ENCODE results near the gene AFTPH.
A peak's percentile ranks its signal among the peaks of the same experiment; 100 is the strongest.

Gene AFTPH

DNA sequence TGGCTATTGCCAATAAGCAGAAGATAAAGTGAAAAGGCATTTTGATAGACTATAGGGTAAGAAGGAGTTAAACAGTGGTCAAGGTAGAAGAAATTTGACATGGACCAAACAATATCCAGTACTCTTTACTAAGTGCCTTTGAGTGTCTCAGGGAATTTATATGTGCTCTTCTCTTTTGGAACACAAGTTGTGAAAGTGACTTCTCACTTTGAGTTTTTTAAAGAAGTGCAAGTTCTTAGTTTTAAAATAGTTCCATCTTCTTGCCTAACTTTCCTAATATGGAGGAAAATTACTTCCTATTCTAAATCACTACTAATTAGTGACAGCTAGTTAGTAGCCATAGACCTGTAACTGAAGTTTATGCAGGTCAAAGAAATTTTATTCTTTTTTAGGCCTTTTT, 63.4 kb downstream of the AFTPH start:
- DNase-seq (ENCODE audit: low read depth in 2 of 2), result no peak

GRCh38 chr2:64591188-64591587, 67.1 kb downstream of the AFTPH start:
- no peak for DNase-seq (ENCODE audit: low read depth in 2 of 2)

DNA sequence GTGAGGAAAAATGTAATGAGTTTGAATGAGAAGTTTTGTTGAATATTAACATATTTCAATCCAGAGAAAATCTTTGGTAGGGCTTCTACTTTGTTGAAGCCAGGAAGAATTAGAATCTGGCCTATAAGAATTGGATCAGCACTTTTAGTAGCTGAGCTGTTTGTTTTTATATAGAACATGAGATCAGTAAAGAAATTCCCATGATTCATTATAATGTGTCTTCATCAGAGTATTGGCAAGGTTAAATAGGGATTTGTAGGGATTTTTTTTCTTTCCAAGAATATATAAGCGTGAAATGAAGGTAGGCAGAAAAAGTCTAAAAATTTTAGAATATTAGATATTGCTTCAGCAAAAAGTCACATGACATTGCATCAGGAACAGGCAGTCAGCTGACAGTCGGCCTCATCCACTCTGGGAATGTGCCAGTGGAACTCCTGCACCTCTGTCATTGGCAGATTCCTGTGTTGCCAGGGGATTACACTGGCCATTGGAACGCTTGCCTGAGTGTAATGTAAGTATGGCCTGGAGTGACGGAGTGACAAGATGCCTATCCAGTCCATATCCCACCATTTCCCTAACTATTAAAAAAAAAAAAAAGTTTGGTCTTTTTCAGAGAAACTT, 69.0 kb downstream of the AFTPH start:
- no peak for DNase-seq (ENCODE audit: low read depth in 2 of 2)

DNA sequence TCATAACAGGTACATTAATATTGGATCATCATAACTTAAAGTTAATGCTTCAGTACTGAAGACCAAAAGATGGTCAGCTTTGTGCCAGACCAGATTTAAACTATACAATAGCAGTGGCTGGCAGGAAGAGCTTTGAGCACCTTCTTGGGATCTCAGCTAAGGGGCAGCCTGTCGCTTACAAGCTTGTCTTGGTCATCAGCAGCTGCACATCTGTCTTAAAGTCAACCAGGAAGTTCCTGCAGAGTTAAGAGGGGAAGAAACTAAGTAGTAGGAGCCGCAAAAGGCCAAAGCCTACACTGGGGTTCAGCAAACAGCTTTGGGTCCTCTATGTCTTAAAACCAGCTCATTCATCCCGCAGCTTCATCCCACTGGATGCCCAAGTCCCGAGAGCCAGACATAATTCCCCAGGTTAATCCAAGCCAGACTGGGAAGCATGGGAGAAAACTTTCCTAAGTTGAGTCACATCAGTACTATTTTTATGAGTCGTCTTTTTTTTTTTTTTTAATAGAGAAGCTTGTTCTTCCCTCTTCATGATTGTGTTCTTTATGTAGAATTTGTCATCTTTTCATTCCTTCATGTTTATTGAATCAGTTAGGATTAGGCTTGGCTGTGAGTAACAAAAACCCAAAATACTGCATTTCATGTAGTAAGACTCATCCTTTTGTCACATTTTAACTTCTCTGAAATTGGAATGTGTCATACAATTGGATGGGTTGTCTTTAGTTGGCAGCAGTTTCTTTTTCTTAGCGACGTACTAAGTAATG, 70.3 kb downstream of the AFTPH start:
- peak in 1 of 2 experiments; percentile 38 for DNase-seq (ENCODE audit: low read depth in 2 of 2)

DNA sequence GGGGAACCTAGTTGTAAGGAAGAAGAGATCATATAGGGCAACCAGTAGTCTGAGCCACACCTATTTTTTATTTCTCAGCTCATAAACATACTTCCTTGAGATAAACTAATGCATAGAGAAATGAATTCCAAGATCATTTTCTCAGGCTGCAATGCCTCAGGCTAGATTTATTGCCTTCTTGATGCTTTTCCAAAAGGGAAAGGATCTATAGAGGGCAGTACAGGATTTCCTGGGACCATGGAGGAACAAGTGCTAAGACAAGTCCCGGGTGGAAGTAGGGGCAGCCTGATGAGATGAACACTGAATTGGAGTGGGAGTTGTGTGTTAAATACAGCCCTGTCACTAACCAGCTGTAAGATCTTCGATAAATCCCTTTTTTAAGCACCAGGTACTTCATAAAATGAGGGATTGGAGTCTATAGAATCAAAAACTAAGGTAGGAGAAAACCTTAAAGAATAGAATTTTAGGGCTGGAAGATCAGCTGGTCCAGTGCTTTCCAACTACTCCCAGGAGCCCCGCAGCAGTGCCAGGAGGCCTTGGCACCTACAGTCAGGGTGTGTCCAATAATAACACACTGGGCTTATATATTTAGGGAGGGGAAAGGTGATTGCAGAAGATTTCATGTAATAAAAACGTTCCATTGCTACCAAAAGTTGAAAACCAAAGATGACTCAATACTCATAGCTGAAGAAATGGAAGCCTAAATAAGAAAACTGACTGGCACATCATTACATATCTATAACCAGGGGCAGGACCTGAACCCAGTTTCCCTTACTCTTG, 71.5 kb downstream of the AFTPH start:
- no peak for DNase-seq (ENCODE audit: low read depth in 2 of 2)

DNA sequence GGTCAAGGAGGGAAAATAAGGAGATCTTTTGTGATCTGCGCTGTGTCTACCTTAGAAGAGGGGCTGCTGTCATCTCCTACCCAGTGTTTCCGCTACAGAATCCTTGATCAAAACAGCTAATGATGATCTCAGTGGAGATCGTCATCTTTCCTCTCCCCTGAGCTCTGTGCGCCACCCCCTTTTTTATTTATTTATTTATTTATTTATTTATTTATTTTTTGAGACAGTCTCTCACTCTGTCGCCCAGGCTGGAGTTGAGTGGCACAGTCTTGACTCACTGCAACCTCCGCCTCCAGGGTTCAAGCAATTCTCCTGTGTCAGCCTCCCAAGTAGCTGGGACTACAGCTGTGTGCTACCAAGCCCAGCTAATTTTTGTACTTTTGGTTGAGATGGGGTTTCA, 74.1 kb downstream of the AFTPH start:
- no peak for DNase-seq (ENCODE audit: low read depth in 2 of 2)

DNA sequence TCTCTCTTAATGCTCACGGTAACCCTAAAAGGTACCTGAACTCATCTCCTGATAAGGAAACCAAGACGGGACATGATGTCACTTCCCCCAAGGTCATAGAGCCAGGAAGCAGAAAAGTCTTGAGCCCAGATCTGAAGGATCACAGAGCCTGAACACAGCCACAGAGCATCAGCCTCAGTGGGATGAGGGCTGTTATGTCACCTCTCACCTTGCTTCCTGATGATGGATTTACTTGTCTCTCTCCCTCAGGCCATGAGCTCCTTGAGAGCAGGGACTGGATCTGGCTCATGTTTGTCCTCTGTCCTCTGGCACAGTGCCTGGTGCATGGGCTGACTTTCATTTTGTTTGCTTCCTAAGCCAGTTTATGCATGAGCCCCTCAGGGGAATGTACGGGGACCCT, 75.3 kb downstream of the AFTPH start:
- no peak for DNase-seq (ENCODE audit: low read depth in 2 of 2)

GRCh38 chr2:64601034-64601754, 77.1 kb downstream of the AFTPH start:
- no peak for DNase-seq (ENCODE audit: low read depth in 2 of 2)

GRCh38 chr2:64601785-64602391, 77.8 kb downstream of the AFTPH start:
- no peak for DNase-seq (ENCODE audit: low read depth in 2 of 2)

- no peak for DNase-seq (ENCODE audit: low read depth in 2 of 2)
These were observed 78.3 kb downstream of the AFTPH start for GRCh38 chr2:64602436-64602835.

GRCh38 chr2:64604155-64604554, 80.0 kb downstream of the AFTPH start:
- no peak for DNase-seq (ENCODE audit: low read depth in 2 of 2)

GRCh38 chr2:64605026-64605471, 80.9 kb downstream of the AFTPH start:
- peak; percentile 74 to 76 for DNase-seq (ENCODE audit: low read depth in 2 of 2)

- DNase-seq (ENCODE audit: low read depth in 2 of 2), result no peak
These were observed 81.9 kb downstream of the AFTPH start for GRCh38 chr2:64605991-64606478.

- peak in 1 of 2 experiments; percentile 35 for DNase-seq (ENCODE audit: low read depth in 2 of 2)
These were observed 82.6 kb downstream of the AFTPH start for GRCh38 chr2:64606479-64607363.

GRCh38 chr2:64607381-64608304, 83.5 kb downstream of the AFTPH start:
- DNase-seq (ENCODE audit: low read depth in 2 of 2), result no peak

DNA sequence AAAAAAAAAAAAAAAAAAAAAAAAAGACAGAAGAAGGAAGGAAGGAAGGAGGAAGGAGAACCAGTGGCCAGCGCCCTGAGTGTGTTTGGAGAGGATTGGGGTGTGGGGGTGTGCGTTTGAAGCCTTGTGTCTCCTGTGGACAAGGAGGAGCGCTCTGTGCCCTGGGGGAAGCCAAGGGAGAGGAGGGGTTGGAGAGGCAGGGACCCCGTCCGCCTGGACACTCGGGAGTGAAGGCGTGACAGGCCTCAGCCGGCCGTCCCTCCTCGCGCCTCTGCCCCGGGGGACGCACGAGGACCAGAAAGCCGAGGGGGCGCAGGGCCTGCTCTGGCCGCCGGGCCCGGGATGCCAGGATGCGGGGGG, 84.7 kb downstream of the AFTPH start:
- DNase-seq (ENCODE audit: low read depth in 2 of 2), result no peak

DNA sequence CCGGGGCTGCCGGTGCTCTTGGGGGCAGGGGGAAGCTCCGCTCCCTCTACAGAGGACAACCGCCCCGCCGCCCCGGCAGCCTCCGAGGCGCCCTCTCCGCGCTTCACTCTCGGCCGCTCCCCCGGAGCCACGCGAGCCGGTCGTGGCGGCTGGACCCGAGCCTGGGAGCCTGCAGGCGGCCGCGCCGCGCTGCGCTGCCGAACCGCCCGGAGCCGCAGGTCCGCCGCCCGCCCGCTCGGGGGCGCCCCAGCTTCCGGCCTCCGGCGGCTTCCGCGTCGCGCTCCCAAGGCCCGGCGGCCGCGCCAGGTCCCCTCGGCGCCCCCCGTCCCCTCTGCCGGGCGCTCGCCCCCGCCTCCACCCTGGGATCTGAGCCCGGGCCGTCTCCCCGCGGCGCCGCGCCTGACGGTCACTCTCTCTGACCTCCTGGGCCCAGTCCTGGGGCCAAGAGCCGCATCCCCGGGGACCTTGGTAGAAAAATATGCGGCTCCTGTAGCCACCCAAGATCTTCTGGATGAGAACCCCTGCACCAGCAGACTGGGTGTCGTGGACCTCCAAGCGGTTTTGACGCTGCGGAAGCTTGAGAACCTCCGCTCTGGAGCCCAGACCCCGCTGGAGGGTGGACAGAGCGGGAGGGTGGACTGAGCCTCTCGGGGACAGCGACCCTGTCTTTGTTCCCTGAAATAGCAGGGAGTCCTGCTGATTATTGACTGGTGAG, 85.3 kb downstream of the AFTPH start:
- DNase-seq (ENCODE audit: low read depth in 2 of 2), result no peak

DNA sequence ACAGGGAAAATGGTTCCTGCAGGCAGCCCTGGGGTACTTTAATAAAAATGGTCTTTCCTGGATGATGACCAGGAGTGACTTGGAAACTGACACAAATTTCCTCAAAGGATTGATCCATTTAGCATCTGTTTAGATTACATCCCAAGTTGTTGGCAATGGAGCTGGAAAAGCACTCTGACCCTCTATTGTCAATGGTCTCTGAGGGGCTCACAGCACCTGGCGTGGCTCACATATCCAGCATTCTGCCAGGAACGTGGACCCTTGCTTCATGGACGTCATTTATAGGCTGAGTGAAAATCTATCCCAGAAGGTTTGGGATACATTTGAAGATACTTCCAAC, 85.8 kb downstream of the AFTPH start:
- DNase-seq (ENCODE audit: low read depth in 2 of 2), result no peak

DNA sequence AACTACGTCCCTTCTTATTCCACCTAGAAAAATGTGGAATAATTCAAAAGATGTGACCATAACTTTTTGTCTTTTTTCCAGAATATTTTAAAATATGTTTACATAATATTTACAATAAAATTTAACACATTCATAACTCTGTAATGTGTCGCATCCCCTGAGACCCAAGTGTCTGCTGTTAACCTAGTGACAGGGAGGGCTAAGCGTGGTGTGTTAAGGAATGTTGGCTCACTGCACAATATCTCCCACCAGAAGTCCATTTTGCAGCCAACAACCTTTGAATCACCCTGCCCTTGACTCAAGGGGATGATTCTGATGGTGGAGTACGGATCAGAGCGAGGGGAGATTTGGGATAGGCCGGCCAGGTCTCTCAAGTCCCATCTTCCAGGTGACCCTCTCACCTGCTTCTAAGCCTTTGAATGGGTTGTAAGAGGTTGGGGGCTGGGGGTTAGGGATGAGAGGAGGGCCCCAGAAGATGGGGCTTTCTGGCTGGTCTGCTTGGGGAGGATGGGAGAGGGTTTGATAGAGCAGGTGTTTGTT, 86.3 kb downstream of the AFTPH start:
- no peak for DNase-seq (ENCODE audit: low read depth in 2 of 2)
